ENCODE data around the gene MYOCD.

Gene MYOCD

GRCh38 chr17:12642034-12642433 is 23.7 kb upstream of the MYOCD start:
- no peak for DNase-seq (ENCODE audit: low read depth in 1 of 2, low spot score in 1 of 2)

DNA sequence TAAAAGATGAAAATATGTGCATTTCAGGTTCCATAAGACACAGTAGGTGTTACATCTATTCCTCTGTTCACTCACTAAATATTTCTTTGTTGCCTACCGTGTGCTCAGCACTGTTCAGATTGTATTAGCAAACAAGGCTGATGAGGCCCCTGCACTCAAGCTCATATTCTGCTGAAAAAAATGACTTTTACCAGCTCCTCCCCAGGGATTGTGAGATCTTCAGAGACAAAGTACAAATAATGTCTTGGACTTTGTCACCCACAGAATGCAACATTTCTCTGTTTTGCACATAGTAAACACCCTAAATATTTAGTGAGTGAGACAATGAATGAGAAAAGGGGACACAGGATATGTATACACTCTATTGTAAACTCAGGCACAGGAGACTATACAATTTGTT is 21.9 kb upstream of the MYOCD start:
- no peak for DNase-seq (ENCODE audit: low read depth in 1 of 2, low spot score in 1 of 2)

DNA sequence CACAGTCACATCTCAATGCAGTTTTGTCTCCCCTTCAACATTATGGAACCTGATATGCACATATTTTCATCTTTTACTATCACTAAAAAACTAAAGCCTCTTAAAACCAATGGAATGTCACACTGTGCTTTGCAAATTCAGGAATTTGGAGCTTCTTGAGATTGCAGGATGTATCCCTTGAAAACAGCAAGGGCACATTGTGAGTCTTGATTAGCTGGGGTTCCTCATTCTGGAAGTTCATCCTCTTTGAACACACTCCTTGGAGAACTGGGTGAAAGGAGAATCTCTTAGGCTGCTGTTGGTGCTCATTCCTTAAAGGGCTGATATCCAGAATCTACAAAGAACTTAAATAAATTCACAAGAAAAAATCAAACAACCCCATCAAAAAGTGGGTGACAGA is 21.1 kb upstream of the MYOCD start:
- DNase-seq (ENCODE audit: low read depth in 1 of 2, low spot score in 1 of 2): no peak

DNA sequence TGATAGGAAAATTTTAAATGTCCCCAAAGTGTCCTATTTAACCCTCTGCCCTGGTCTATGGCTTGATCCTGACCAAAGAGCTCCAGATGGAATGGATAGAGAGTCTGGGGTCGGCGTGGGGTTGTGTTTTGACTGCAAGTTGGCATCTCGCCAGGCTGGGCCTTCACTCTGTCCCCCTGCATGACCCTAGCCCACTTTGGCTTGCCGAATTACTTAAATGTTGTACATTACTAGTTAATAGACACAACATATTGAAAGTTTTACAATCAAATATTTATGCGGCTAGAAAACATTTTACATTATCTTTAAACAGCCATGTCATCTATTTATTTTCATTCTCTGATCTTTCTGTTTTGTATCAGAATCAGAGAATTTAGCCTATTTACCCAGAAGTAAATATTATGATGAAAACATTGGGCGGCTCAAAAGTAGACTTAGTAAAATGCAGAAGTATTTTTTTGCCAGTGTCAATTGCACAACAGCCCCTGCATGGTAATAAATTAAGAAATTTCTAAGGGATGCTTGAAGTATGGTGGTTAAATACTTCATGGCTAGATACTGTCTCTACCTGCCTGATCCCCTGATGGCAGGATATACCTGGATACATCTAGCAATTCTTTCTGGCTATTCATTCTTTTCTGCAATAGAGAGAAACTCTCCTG is 18.8 kb upstream of the MYOCD start:
- DNase-seq (ENCODE audit: low read depth in 1 of 2, low spot score in 1 of 2): no peak

GRCh38 chr17:12648498-12648897 is 17.2 kb upstream of the MYOCD start:
- DNase-seq (ENCODE audit: low read depth in 1 of 2, low spot score in 1 of 2): no peak

DNA sequence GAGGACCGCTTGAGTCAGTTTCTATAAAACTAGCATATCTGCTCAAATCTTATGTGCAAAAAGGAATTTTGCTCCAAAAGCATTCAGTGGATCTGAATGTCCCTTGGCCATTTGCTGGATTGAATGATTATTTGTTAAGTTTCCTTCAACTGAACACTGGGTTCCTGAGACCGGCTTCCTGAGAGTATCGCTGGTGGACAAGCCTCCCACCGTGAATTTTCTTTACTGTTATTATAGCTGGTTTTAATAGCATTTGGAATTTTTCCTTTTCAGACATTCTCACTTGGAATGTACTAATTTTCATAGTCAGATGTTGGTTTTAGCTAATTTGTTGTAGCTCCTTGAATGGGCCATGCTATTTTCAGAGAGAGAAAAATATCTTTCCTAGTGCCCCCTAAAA is 9.8 kb upstream of the MYOCD start:
- DNase-seq (ENCODE audit: low read depth in 1 of 2, low spot score in 1 of 2): no peak

DNA sequence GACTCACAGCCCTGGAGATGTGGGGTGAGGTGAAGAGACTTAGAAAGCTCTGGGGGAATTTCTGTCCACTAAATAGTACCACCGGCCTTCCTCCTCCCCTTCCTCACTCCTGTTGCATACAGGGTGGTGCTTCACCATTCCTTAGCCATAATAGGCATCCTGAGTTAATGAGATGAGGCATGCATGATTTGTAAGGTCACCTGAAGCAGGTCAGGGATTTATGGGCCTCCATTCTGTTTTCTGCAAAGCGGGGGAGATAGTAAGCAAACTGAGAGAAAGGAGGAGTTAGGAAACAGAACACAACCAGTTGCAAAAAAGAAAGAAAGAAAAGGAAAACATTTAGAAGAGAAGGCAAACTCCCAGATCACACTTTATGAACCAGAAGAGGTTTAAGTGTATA is 9.3 kb upstream of the MYOCD start:
- DNase-seq (ENCODE audit: low read depth in 1 of 2, low spot score in 1 of 2): no peak

GRCh38 chr17:12659500-12659899 is 6.2 kb upstream of the MYOCD start:
- no peak for DNase-seq (ENCODE audit: low read depth in 1 of 2, low spot score in 1 of 2)

- DNase-seq (ENCODE audit: low read depth in 1 of 2, low spot score in 1 of 2): no peak
These were observed 1.4 kb upstream of the MYOCD start for GRCh38 chr17:12664252-12664651.

DNA sequence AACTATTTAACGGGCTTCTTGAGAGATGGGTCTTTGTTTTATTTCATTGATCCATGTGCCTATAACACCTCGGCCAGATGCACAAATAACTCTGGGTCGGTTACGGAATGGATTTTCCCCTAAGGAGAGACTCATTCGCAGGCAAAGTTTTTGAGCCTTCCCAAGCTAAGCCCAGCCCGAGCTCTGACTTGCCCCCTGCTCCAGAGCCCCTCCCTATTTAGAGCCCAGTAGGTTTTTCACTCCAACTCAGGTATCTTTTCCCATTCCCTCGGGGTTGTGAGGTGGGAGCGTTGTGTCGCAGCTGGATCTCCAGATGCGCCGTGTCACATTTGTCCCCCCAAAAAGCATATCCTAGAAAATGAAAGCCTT is 812 bp upstream of the MYOCD start:
- no peak for DNase-seq (ENCODE audit: low read depth in 1 of 2, low spot score in 1 of 2)

DNA sequence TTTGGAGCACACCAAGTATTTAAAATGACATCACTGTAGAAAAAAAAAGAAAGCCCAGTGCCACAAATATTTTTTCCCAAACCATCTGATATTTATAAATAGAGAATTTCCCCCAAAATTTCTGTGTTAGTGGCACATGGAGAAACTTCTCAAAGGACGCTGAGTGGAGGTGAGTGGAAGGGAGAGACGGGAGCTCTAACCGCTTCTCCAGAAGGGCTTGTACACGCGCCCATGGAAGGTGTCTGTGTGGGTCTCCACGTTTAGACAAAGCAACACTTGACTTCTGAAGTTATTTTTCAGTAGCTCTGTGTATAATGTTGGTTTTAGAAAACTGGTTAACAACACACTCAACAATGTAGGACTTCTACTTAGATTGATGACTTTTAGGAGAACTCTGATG is 1.0 kb downstream of the MYOCD start:
- DNase-seq (ENCODE audit: low read depth in 1 of 2, low spot score in 1 of 2): no peak

GRCh38 chr17:12667299-12667958 is 1.7 kb downstream of the MYOCD start:
- no peak for DNase-seq (ENCODE audit: low read depth in 1 of 2, low spot score in 1 of 2)

DNA sequence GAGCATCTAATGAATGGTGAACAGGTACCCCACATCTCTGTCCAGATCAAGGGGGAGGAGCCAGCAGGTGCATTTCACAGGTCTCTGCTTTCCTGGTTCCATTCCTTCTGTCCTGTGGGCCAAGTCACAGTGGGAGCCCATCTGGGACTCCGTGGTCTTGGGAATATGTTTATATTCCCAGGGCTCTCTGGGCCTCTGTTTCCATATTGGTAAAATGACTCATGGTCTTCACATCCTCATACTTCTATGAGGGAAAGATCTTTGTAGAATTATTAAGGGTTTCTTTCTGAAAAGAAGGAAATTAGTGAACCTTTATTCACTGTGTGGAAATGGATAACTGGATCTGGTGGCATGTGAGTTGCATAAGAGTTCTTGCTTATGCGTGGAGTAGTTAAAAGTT is 6.2 kb downstream of the MYOCD start:
- no peak for DNase-seq (ENCODE audit: low read depth in 1 of 2, low spot score in 1 of 2)

DNA sequence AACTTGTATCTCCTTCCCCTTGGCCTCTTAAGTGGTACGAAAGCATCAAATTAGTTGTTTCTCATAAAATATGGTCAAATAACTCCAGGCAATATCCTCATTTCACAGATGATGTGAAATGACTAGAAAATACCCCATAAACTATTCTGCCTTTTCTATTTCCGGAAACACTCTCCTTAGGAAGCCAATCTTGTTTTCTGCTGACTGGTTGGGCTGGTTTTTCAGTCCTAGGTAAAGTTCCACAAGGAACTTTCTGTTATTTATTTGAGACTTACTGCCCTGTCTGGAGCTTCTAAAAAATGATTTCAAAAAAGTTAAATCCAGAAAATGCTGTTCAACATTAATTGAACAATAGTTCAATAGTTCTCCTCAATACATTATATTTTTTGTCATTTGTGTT is 7.3 kb downstream of the MYOCD start:
- no peak for DNase-seq (ENCODE audit: low read depth in 1 of 2, low spot score in 1 of 2)

- DNase-seq (ENCODE audit: low read depth in 1 of 2, low spot score in 1 of 2): no peak
These were observed 8.1 kb downstream of the MYOCD start for GRCh38 chr17:12673788-12674187.

DNA sequence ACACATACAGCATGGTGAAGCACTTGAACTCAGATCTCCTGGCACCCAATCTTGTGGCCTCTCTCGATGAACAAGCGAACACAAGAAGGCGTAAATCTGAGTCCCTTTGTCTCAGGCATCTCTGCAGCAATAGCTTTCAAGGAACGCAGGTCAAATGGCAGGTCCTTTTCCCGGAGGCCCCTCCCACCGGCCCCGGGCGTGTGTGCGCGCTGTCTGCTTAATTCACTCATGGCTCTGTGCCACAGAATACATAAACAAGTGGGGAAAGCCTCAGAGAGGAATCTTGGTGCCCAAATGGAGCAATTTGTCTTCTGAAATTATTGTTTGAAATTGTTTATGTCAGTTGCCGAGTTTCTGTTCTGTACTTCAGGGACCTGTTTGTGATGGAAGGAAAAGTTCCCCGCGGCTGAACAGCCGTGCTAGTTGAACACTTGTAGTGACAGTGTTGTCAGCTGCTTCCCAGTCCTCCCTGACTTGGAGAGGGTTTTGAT is 14.8 kb downstream of the MYOCD start:
- DNase-seq (ENCODE audit: low read depth in 1 of 2, low spot score in 1 of 2): no peak

GRCh38 chr17:12680993-12681392 is 15.3 kb downstream of the MYOCD start:
- DNase-seq (ENCODE audit: low read depth in 1 of 2, low spot score in 1 of 2): no peak

GRCh38 chr17:12683299-12683698 is 17.6 kb downstream of the MYOCD start:
- no peak for DNase-seq (ENCODE audit: low read depth in 1 of 2, low spot score in 1 of 2)

GRCh38 chr17:12686486-12686885 is 20.8 kb downstream of the MYOCD start:
- no peak for DNase-seq (ENCODE audit: low read depth in 1 of 2, low spot score in 1 of 2)

GRCh38 chr17:12688382-12688781 is 22.7 kb downstream of the MYOCD start:
- DNase-seq (ENCODE audit: low read depth in 1 of 2, low spot score in 1 of 2): no peak

- DNase-seq (ENCODE audit: low read depth in 1 of 2, low spot score in 1 of 2): no peak
These were observed 25.5 kb downstream of the MYOCD start for GRCh38 chr17:12691173-12691572.

GRCh38 chr17:12693640-12694039 is 27.9 kb downstream of the MYOCD start:
- DNase-seq (ENCODE audit: low read depth in 1 of 2, low spot score in 1 of 2): no peak

- DNase-seq (ENCODE audit: low read depth in 1 of 2, low spot score in 1 of 2): no peak
These were observed 40.4 kb downstream of the MYOCD start for GRCh38 chr17:12706070-12706469.
